ENCODE data around the gene RIMS3. TPM values are rescaled to one million over a fixed set of nuclear protein-coding genes. Genes with fewer than 3 reads are reported as not detected.
A peak's percentile ranks its signal among the peaks of the same experiment; 100 is the strongest.

Gene RIMS3
- total RNA-seq, 4 donors from 2014 or later = 2.5 to 6.6 (median 5.4) TPM

- Histone ChIP-seq H3K27ac (peak overlapping the region; percentile 97 to 100 (median 99)), H3K4me1 (peaks cover 0 to 29% (median 10%) of the 10 kb centered on the region in 4 donors), H3K9me3 (no peaks in the 10 kb centered on the region), H3K4me3 (peak overlapping the region; percentile 73 to 100 (median 86)), H3K36me3 (peaks cover 0 to 10% (median 0%) of the 10 kb centered on the region in 3 donors), H3K27me3 (no peaks in the 10 kb centered on the region)
- no peak for DNase-seq
- TF ChIP-seq, protein P1, sequence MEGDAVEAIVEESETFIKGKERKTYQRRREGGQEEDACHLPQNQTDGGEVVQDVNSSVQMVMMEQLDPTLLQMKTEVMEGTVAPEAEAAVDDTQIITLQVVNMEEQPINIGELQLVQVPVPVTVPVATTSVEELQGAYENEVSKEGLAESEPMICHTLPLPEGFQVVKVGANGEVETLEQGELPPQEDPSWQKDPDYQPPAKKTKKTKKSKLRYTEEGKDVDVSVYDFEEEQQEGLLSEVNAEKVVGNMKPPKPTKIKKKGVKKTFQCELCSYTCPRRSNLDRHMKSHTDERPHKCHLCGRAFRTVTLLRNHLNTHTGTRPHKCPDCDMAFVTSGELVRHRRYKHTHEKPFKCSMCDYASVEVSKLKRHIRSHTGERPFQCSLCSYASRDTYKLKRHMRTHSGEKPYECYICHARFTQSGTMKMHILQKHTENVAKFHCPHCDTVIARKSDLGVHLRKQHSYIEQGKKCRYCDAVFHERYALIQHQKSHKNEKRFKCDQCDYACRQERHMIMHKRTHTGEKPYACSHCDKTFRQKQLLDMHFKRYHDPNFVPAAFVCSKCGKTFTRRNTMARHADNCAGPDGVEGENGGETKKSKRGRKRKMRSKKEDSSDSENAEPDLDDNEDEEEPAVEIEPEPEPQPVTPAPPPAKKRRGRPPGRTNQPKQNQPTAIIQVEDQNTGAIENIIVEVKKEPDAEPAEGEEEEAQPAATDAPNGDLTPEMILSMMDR (IDR thresholded peaks at IDR 0.05) = no peak
These were observed 25.5 kb upstream of the RIMS3 start for GRCh38 chr1:40690771-40691537.

GRCh38 chr1:40689737-40690136, 24.3 kb upstream of the RIMS3 start:
- Histone ChIP-seq H3K4me1 (peaks cover 0 to 24% (median 8%) of the 10 kb centered on the region in 4 donors), H3K27me3 (no peaks in the 10 kb centered on the region), H3K4me3 (no peak overlapping the region), H3K36me3 (peaks cover 0 to 10% (median 0%) of the 10 kb centered on the region in 3 donors), H3K27ac (no peak overlapping the region), H3K9me3 (no peaks in the 10 kb centered on the region)
- DNase-seq = no peak
- TF ChIP-seq, protein P1 (IDR thresholded peaks at IDR 0.05) = no peak
- TF ChIP-seq POLR2A (IDR thresholded peaks at IDR 0.05) = no peak

- TF ChIP-seq, protein P1 (IDR thresholded peaks at IDR 0.05) = no peak
- no peak for TF ChIP-seq POLR2A (IDR thresholded peaks at IDR 0.05)
- H3K9me3 ChIP-seq = no peaks in the 10 kb centered on the region
- H3K27ac ChIP-seq = no peak overlapping the region
- no peaks in the 10 kb centered on the region for H3K27me3 ChIP-seq
- no peak overlapping the region for H3K4me3 ChIP-seq
- peaks cover 0 to 10% (median 0%) of the 10 kb centered on the region in 3 donors for H3K36me3 ChIP-seq
- DNase-seq = no peak
- peaks cover 0 to 4% (median 2%) of the 10 kb centered on the region in 4 donors for H3K4me1 ChIP-seq
These were observed 22.2 kb upstream of the RIMS3 start for GRCh38 chr1:40687661-40688060.

DNA sequence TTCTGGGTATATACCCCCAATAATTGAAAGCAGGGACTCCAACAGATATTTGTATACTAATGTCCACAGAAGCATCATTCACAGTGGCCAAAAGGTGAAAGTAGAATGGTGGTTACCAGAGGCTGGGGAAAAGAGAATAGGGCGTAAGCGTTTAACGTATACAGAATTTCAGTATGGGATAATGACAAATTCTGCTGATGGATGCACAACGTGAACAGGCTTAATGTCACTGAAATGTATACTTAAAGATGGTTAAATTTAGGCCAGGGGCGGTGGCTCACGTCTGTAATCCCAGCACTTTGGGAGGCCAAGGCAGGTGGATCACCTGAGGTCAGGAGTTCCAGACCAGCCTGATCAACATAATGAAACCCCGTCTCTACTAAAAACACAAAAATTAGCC, 21.6 kb upstream of the RIMS3 start:
- no peak for DNase-seq
- H3K27me3 ChIP-seq = no peaks in the 10 kb centered on the region
- no peaks in the 10 kb centered on the region for H3K4me1 ChIP-seq
- no peak for TF ChIP-seq POLR2A (IDR thresholded peaks at IDR 0.05)
- TF ChIP-seq, protein P1 (IDR thresholded peaks at IDR 0.05) = no peak
- peaks cover 0 to 10% (median 0%) of the 10 kb centered on the region in 3 donors for H3K36me3 ChIP-seq
- H3K27ac ChIP-seq = no peak overlapping the region
- no peaks in the 10 kb centered on the region for H3K9me3 ChIP-seq
- no peak overlapping the region for H3K4me3 ChIP-seq

DNA sequence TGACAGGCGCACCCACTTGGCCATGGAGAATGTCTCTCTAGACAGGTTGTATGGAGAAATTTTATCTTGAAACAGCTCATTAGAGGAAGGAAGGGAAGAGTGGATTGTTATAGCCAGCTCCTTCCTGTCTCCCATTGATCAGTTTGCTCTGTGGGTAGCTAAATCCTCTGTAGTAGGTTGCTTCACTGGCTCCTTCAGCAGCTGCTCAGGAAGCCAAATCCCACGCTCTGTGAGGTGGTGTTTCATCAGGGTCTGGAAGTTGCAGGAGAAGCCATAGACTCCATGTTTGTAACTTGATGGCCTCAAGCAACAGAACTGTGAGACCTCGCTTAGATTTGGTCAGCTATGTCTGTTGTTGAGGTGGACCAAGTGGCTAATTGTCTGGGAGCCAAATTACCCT, 19.2 kb upstream of the RIMS3 start:
- no peaks in the 10 kb centered on the region for H3K4me1 ChIP-seq
- no peak overlapping the region for H3K4me3 ChIP-seq
- peaks cover 0 to 10% (median 0%) of the 10 kb centered on the region in 3 donors for H3K36me3 ChIP-seq
- H3K9me3 ChIP-seq = no peaks in the 10 kb centered on the region
- no peak overlapping the region for H3K27ac ChIP-seq
- no peaks in the 10 kb centered on the region for H3K27me3 ChIP-seq
- no peak for DNase-seq
- TF ChIP-seq, protein P1 (IDR thresholded peaks at IDR 0.05) = no peak
- TF ChIP-seq POLR2A (IDR thresholded peaks at IDR 0.05) = no peak

All from Peyer's patch (tissue), 4 donors.